ENCODE data around the gene GRPEL1. TPM values are rescaled to one million over a fixed set of nuclear protein-coding genes. Genes with fewer than 3 reads are reported as not detected.

GRPEL1 gene
- total and polyA plus RNA-seq, 10 of the 15 experiments (the other 5 are each of a cell fraction or from before 2014, with no cell fraction given): 30.8 to 119 (median 67.6) TPM

GRCh38 chr4:7042503-7043283 lies 25.2 kb downstream of the GRPEL1 start:
- RAD21 ChIA-PET (ENCODE audit: unreplicated experiment): interaction anchor here (0.9 to 4.7 kb wide), 8 partner anchors 16 to 322 kb away, joined by 3 to 87 read pairs (median 4); partner anchors contain the start of genes GRPEL1 and TBC1D14
- ATAC-seq (peak; percentile 86), FAIRE-seq (peak; percentile 89), DNase-seq (ENCODE audit: low read depth, low spot score) (peak; percentile 63)
- H3K4me2 ChIP-seq (ENCODE audit: control insufficient read depth, insufficient read depth): peak overlapping the region; percentile 97
- H3K9me3 ChIP-seq (replicated peaks; ENCODE audit: control insufficient read depth, insufficient read depth, low read length): no peaks in the 10 kb centered on the region
- peak overlapping the region; percentile 89 for H2AFZ ChIP-seq (ENCODE audit: control insufficient read depth, low read depth, low read length)
- BruUV-seq (replicated peaks): no TSS peak
- H3K4me1 ChIP-seq (ENCODE audit: control insufficient read depth, insufficient read depth, low read length): peaks cover 27% of the 10 kb centered on the region
- peaks cover 0 to 2% of the 10 kb centered on the region in 2 experiments; a peak in 1 of 4 replicates for H3K27me3 ChIP-seq (replicated peaks in 1 of 2; ENCODE audit: control insufficient read depth in 2 of 2, insufficient read depth in 2 of 2, low read length in 1 of 2)
- peak overlapping the region; percentile 75 for H3K4me3 ChIP-seq
- SMC1A ChIA-PET (ENCODE audit: uncharacterized antibody, unreplicated experiment): interaction anchor here (0.7 to 5.6 kb wide), 5 partner anchors 25 to 156 kb away, joined by 3 to 79 read pairs (median 7); partner anchors contain the start of genes GRPEL1 and TBC1D14
- in situ Hi-C loops (cut with MboI): no loop called here
- POLR2A ChIA-PET: interaction anchor here (0.6 to 7.2 kb wide), 8 partner anchors 19 to 69 kb away, joined by 3 to 88 read pairs (median 6); partner anchors contain the start of gene GRPEL1
- peaks cover 7% of the 10 kb centered on the region; the same call in 1 of the 2 replicates for H4K20me1 ChIP-seq (ENCODE audit: control insufficient read depth, insufficient read depth)
- H3K79me2 ChIP-seq (ENCODE audit: control insufficient read depth, insufficient read depth, low read length): peaks cover 41% of the 10 kb centered on the region
- H3K27ac ChIP-seq (ENCODE audit: control insufficient read depth, insufficient read depth): no peak overlapping the region
- no peaks in the 10 kb centered on the region for H3K36me3 ChIP-seq (ENCODE audit: control insufficient read depth in 2 of 2, insufficient read depth in 2 of 2, low read length in 1 of 2)
- H3K9ac ChIP-seq (ENCODE audit: control insufficient read depth, insufficient read depth, low read length): peak overlapping the region; percentile 62
- WGBS (ENCODE audit: insufficient coverage, insufficient replicate concordance, low lambda C conversion rate, missing lambda C conversion rate): 1% methylated on average over 63 of the region's 90 CpGs
- CTCF ChIA-PET: interaction anchor here (0.6 to 9.1 kb wide), 14 partner anchors 8 to 134 kb away, joined by 3 to 210 read pairs (median 4); partner anchors contain the start of gene GRPEL1
- intact Hi-C loops (cut with micrococcal nuclease; ENCODE audit: unreplicated experiment): loop anchor here (2.0 kb wide), 1 partner anchor 56 kb away; no protein-coding TSS in a partner anchor
- TF ChIP-seq SIN3A (IDR thresholded peaks at IDR 0.05; ENCODE audit: low read depth, low read length) (peak; percentile 90), ASH2L (IDR thresholded peaks at IDR 0.05; ENCODE audit: borderline replicate concordance, low read depth) (no peak), ZNF622 (IDR thresholded peaks at IDR 0.05) (no peak), ZNF207 (IDR thresholded peaks at IDR 0.05; ENCODE audit: borderline replicate concordance) (peak; percentile 55; the same call in 1 of the 2 replicates), MEF2B (IDR thresholded peaks at IDR 0.05; ENCODE audit: partially characterized antibody, poor library complexity, severe bottlenecking) (no peak), POU2F2 (IDR thresholded peaks at IDR 0.05; ENCODE audit: borderline replicate concordance, low read depth, low read length) (no peak), PKNOX1 (IDR thresholded peaks at IDR 0.05) (peak; percentile 79), CREM (IDR thresholded peaks at IDR 0.05; ENCODE audit: low read depth) (peak; percentile 34; the same call in 1 of the 2 replicates), FOS (IDR thresholded peaks at IDR 0.05; ENCODE audit: borderline replicate concordance, extremely low read depth, insufficient read length) (peak; percentile 49), EZH2 (IDR thresholded peaks at IDR 0.05; ENCODE audit: borderline replicate concordance, control insufficient read depth, low read depth, low read length) (no peak), BHLHE40 (IDR thresholded peaks at IDR 0.05; ENCODE audit: borderline replicate concordance in 1 of 2, low read depth in 2 of 2, low read length in 1 of 2) (peak; percentile 21 to 34; a peak in 2 of 4 replicates), DPF2 (IDR thresholded peaks at IDR 0.05) (peak; percentile 31; the same call in 1 of the 2 replicates), NFYA (IDR thresholded peaks at IDR 0.05; ENCODE audit: borderline replicate concordance, low read depth, low read length) (no peak), CTCF (IDR thresholded peaks at IDR 0.05 in 2 of 3, conservative IDR thresholded peaks at IDR 0.05 in 1 of 3; ENCODE audit: control insufficient read depth in 2 of 3, extremely low read depth in 1 of 3, insufficient read depth in 1 of 3, low read depth in 3 of 3, low read length in 3 of 3) (peak; percentile 18 to 61 (median 30); a peak in 3 of 6 replicates), GATAD2B (conservative IDR thresholded peaks at IDR 0.05; ENCODE audit: low read depth) (0 out of 2 replicates have a peak, but pooled peaks have one; percentile 60), RFX5 (IDR thresholded peaks at IDR 0.05; ENCODE audit: low read depth, low read length) (peak; percentile 88), NRF1 (conservative IDR thresholded peaks at IDR 0.05; ENCODE audit: low read depth, low read length) (peak; percentile 68)
